T-helper 17 cell (primary cell): Measurements from ENCODE around the gene PAWR. TPM values are rescaled to one million over a fixed set of nuclear protein-coding genes. Genes with fewer than 3 reads are reported as not detected.

Experiments used
- total RNA-seq, 4 donors: library from RNA in 2 of 4; stranded (reverse) in 2 of 4; gene quantifications; one replicate each; pipeline ENCODE4 v1.2.3 and lab custom pipeline; 2022 to 2026

PAWR gene
- total RNA-seq, 2 donors from 2014 or later, result 4.3 to 6.7 TPM

Other genes with a start within 250 kb of the PAWR start
- gene PPP1R12A, start 244.1 kb upstream of the PAWR start, total RNA-seq, result 100 to 1,000 TPM; 110 to 118 TPM